ENCODE measurements around the gene MLC1. TPM values are rescaled to one million over a fixed set of nuclear protein-coding genes. Genes with fewer than 3 reads are reported as not detected.

The MLC1 gene
- total RNA-seq, 2 experiments from 2014 or later: 4.2 to 4.9 TPM

DNA sequence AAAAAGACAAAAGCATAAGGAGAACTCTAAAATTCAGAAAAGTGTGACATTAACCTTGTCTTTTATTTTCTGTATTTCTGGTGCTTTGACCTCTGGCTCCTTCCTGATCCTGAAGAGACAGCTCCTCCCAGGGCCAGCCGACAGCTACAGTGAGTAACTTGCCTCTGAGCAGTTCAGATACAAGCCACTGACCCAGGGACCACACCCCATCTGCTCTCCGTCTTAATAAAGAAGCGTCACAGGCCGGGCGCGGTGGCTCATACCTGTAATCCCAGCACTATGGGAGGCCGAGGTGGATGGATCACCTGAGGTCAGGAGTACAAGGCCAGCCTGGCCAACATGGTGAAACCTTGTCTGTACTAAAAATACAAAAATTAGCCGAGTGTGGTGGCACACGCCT lies 6.5 kb downstream of the MLC1 start:
- H3K9me3 Mint-ChIP-seq: no peaks in the 10 kb centered on the region
- no peak overlapping the region for H3K27ac Mint-ChIP-seq
- H3K4me1 Mint-ChIP-seq: no peaks in the 10 kb centered on the region
- DNase-seq (no peak), ATAC-seq (ENCODE audit: low read depth) (no peak)
- no peaks in the 10 kb centered on the region for H3K27me3 Mint-ChIP-seq
- no peaks in the 10 kb centered on the region for H3K36me3 Mint-ChIP-seq
- POLR2A ChIA-PET: no interaction called here
- no peak overlapping the region for H3K4me3 Mint-ChIP-seq

DNA sequence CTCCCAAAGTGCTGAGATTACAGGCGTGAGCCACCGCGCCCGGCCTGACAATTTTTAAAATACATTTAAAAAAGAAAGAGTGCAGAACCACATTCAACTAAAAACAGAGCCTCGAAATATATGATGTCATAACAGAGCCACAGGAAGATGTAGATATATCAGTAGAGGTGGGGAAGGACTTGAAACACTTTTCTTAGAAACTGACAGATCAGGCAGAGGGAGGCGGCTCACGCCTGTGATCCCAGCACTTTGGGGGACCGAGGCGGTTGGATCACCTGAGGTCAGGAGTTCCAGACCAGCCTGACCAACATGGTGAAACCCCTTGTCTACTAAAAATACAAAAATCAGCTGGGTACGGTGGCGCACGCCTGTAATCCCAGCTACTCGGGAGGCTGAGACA lies 7.0 kb downstream of the MLC1 start:
- POLR2A ChIA-PET: no interaction called here

DNA sequence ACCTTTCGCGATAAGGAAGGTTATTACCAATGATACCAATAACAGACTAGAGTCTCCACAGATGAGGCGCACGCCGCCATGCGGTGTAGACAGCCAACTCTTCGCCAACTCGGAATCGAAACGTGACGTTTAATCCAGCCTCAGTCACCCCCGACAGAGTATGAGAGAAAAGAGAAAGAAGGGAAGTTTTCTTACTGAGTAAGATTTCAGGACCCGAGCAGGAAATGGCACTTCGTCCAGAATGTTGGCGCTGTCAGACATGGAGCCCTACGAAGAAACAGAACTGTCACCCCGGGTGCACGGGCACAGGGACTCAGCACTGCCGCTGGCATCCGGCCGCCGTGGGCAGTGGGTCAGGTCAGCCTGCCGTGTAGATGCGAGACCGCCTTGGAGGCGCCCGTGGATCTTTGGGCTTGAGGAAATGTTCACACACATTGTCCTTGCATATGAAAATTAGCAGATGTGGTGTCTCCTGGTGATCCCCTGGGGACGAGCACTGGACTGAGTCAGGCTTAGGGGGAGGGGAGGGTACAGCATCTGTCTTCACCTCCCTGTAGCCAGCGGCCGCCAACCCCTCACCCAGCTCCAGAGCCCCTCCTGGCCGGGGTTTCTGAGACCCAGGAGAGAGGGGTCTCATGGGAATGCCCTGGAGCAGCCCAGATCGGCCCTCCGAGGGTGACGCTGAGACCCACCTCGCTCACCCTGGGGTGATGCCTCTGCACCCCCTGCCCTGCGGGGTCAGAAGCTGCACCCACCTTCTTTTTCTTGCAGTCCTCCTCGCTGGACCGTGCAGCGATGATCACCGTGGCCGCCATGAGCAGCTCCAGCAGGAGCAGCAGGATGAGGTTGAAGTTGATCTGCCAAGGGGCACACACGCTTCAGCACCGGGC lies 8.3 kb downstream of the MLC1 start:
- no peak overlapping the region for H3K27ac Mint-ChIP-seq
- H3K9me3 Mint-ChIP-seq: no peaks in the 10 kb centered on the region
- no peaks in the 10 kb centered on the region for H3K4me1 Mint-ChIP-seq
- POLR2A ChIA-PET: no interaction called here
- no peaks in the 10 kb centered on the region for H3K27me3 Mint-ChIP-seq
- ATAC-seq (ENCODE audit: low read depth): no peak
- H3K4me3 Mint-ChIP-seq: no peak overlapping the region
- no peak for DNase-seq
- H3K36me3 Mint-ChIP-seq: no peaks in the 10 kb centered on the region

More for the DNA sequence above, 7.0 kb downstream of the MLC1 start:
- no peak overlapping the region for H3K27ac Mint-ChIP-seq
- H3K4me1 Mint-ChIP-seq: no peaks in the 10 kb centered on the region
- ATAC-seq (ENCODE audit: low read depth) (no peak), DNase-seq (no peak)
- H3K4me3 Mint-ChIP-seq: no peak overlapping the region
- H3K9me3 Mint-ChIP-seq: no peaks in the 10 kb centered on the region
- no peaks in the 10 kb centered on the region for H3K27me3 Mint-ChIP-seq
- no peaks in the 10 kb centered on the region for H3K36me3 Mint-ChIP-seq

- H3K36me3 Mint-ChIP-seq: no peaks in the 10 kb centered on the region
- H3K27ac Mint-ChIP-seq: no peak overlapping the region
- no peaks in the 10 kb centered on the region for H3K27me3 Mint-ChIP-seq
- POLR2A ChIA-PET: no interaction called here
- no peak for ATAC-seq (ENCODE audit: low read depth)
- H3K4me1 Mint-ChIP-seq: no peaks in the 10 kb centered on the region
- no peaks in the 10 kb centered on the region for H3K9me3 Mint-ChIP-seq
- H3K4me3 Mint-ChIP-seq: no peak overlapping the region
- DNase-seq: no peak
Observed at GRCh38 chr22:50074551-50075530, 10.4 kb downstream of the MLC1 start.

DNA sequence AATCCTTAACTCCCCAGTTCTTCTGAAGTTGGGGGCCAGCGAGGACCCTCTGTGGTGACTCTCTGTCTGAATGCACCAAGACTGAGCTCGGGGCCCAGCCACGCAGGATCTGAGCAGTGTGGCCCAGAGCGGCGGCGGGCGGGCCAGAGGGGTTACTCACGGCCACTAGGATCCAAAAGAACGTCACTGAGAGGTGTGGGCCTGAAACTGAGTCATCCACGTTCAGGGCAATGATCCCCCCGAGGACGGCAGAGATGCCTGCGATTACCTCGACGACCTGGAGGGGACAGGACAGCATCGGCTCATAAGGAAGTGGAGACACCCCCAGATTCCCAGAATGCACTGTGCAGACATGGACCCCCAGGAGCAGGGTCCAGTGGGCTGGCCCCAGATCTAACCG lies 11.2 kb downstream of the MLC1 start:
- no peaks in the 10 kb centered on the region for H3K4me1 Mint-ChIP-seq
- POLR2A ChIA-PET: no interaction called here
- ATAC-seq (ENCODE audit: low read depth): no peak
- DNase-seq: no peak
- H3K36me3 Mint-ChIP-seq: no peaks in the 10 kb centered on the region
- no peaks in the 10 kb centered on the region for H3K27me3 Mint-ChIP-seq
- no peak overlapping the region for H3K4me3 Mint-ChIP-seq
- H3K9me3 Mint-ChIP-seq: no peaks in the 10 kb centered on the region
- no peak overlapping the region for H3K27ac Mint-ChIP-seq

GRCh38 chr22:50072714-50073538 lies 12.3 kb downstream of the MLC1 start:
- H3K36me3 Mint-ChIP-seq: no peaks in the 10 kb centered on the region
- H3K4me3 Mint-ChIP-seq: no peak overlapping the region
- no peak overlapping the region for H3K27ac Mint-ChIP-seq
- no peaks in the 10 kb centered on the region for H3K27me3 Mint-ChIP-seq
- no peaks in the 10 kb centered on the region for H3K9me3 Mint-ChIP-seq
- no peak for DNase-seq
- POLR2A ChIA-PET: interaction anchor here (1.0 kb wide), 1 partner anchor 39 kb away, joined by 3 read pairs; no protein-coding TSS in a partner anchor
- H3K4me1 Mint-ChIP-seq: no peaks in the 10 kb centered on the region
- ATAC-seq (ENCODE audit: low read depth): no peak

- H3K9me3 Mint-ChIP-seq: no peaks in the 10 kb centered on the region
- POLR2A ChIA-PET: interaction anchor here (1.0 kb wide), 1 partner anchor 40 kb away, joined by 3 read pairs; no protein-coding TSS in a partner anchor
- ATAC-seq (ENCODE audit: low read depth) (no peak), DNase-seq (no peak)
- H3K27me3 Mint-ChIP-seq: no peaks in the 10 kb centered on the region
- no peak overlapping the region for H3K27ac Mint-ChIP-seq
- no peak overlapping the region for H3K4me3 Mint-ChIP-seq
- no peaks in the 10 kb centered on the region for H3K36me3 Mint-ChIP-seq
- no peaks in the 10 kb centered on the region for H3K4me1 Mint-ChIP-seq
Observed at GRCh38 chr22:50072167-50072555, 13.1 kb downstream of the MLC1 start.

- Mint-ChIP-seq H3K36me3 (no peaks in the 10 kb centered on the region), H3K27ac (no peak overlapping the region), H3K27me3 (no peaks in the 10 kb centered on the region), H3K4me3 (no peak overlapping the region), H3K9me3 (no peaks in the 10 kb centered on the region), H3K4me1 (no peaks in the 10 kb centered on the region)
- DNase-seq (no peak), ATAC-seq (ENCODE audit: low read depth) (no peak)
- POLR2A ChIA-PET: interaction anchor here (1.0 kb wide), 1 partner anchor 41 kb away, joined by 3 read pairs; no protein-coding TSS in a partner anchor
Observed at GRCh38 chr22:50071432-50072166, 13.6 kb downstream of the MLC1 start.

- POLR2A ChIA-PET: no interaction called here
- DNase-seq: no peak
- Mint-ChIP-seq H3K27ac (no peak overlapping the region), H3K36me3 (no peaks in the 10 kb centered on the region), H3K4me3 (no peak overlapping the region), H3K27me3 (no peaks in the 10 kb centered on the region), H3K9me3 (no peaks in the 10 kb centered on the region), H3K4me1 (no peaks in the 10 kb centered on the region)
- ATAC-seq (ENCODE audit: low read depth): no peak
Observed at GRCh38 chr22:50070366-50070765, 14.9 kb downstream of the MLC1 start.

GRCh38 chr22:50068096-50068495 lies 17.1 kb downstream of the MLC1 start:
- POLR2A ChIA-PET: no interaction called here
- Mint-ChIP-seq H3K9me3 (no peaks in the 10 kb centered on the region), H3K4me1 (no peaks in the 10 kb centered on the region), H3K36me3 (no peaks in the 10 kb centered on the region), H3K27ac (no peak overlapping the region), H3K4me3 (no peak overlapping the region), H3K27me3 (no peaks in the 10 kb centered on the region)
- ATAC-seq (ENCODE audit: low read depth) (no peak), DNase-seq (no peak)

DNA sequence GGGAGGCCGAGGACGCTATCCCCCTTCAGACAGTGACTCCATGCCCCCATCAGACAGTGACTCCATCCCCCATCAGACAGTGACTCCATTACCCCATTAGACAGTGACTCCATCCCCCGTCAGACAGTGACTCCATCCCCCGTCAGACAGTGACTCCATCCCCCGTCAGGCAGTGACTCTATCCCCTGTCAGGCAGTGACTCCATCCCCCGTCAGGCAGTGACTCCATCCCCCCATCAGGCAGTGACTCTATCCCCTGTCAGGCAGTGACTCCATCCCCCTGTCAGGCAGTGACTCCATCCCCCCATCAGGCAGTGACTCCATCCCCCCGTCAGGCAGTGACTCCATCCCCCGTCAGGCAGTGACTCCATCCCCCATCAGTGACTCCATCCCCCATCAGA lies 18.0 kb downstream of the MLC1 start:
- ATAC-seq (ENCODE audit: low read depth) (no peak), DNase-seq (no peak)
- no peaks in the 10 kb centered on the region for H3K27me3 Mint-ChIP-seq
- no peak overlapping the region for H3K27ac Mint-ChIP-seq
- H3K4me3 Mint-ChIP-seq: no peak overlapping the region
- no peaks in the 10 kb centered on the region for H3K36me3 Mint-ChIP-seq
- POLR2A ChIA-PET: no interaction called here
- H3K4me1 Mint-ChIP-seq: no peaks in the 10 kb centered on the region
- no peaks in the 10 kb centered on the region for H3K9me3 Mint-ChIP-seq

DNA sequence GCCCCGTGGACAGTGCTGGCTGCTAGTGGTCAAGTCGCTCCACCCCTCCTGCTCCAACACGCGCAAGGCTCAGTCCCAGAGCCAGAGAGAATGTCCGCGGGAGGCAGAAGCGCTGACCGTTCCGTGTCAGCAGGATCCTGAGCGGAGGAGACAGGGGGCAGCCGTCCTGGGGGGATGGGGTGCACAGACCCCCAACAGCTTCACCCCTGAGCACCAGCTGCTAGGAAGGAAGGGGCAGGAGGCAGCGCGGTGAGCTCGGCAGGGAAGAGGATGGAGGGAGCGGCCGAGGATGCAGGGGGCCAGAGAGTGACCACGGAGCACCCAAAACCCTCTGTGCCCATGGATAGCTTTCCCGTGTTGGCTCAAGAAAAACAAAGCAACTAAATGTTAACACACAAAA lies 20.8 kb downstream of the MLC1 start:
- POLR2A ChIA-PET: no interaction called here
- Mint-ChIP-seq H3K27ac (no peak overlapping the region), H3K9me3 (no peaks in the 10 kb centered on the region), H3K27me3 (peaks cover 7% of the 10 kb centered on the region), H3K36me3 (no peaks in the 10 kb centered on the region), H3K4me3 (no peak overlapping the region), H3K4me1 (peaks cover 2% of the 10 kb centered on the region)
- DNase-seq (no peak), ATAC-seq (ENCODE audit: low read depth) (no peak)
